Measurements from ENCODE around the gene AQR. TPM values are rescaled to one million over a fixed set of nuclear protein-coding genes. Genes with fewer than 3 reads are reported as not detected.
"Not testable (repeated sequence)": the region's sequence is repeated elsewhere in the genome, so short reads cannot be mapped to it uniquely, and the experiment has no call there.

The AQR gene
- total and polyA plus RNA-seq, 4 experiments from 2014 or later, result 12.9 to 47.6 (median 29.4) TPM

DNA sequence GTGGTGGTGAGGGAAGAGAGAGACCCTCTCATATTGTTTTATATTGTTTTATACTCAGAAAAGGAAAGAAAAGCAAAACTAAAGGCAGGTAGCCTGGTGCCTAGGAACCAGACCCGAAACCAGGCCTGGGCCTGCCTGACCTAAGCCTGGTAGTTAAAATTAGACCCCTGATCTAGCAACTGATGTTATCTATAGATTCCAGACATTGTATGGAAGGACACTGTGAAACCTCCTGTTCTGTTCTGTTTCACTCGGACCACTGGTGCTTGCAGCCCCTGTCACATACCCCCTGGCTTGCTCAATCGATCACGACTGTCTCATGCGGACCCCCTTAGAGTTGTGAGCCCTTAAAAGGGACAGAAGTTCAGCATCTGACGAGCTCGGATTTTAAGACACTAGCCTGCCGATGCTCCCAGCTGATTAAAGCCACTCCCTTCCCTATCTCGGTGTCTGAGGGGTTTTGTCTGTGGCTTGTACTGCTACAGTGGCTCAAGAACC, 156.6 kb downstream of the AQR start:
- intact Hi-C loops (cut with micrococcal nuclease); H3K27ac Mint-ChIP-seq; H3K4me1 ChIP-seq (ENCODE audit: insufficient read depth, low read length); CTCF ChIA-PET (ENCODE audit: partially characterized antibody); H3K27me3 ChIP-seq (ENCODE audit: insufficient read depth, low read length); POLR2A ChIA-PET (ENCODE audit: partially characterized antibody); H3K9me3 Mint-ChIP-seq; H3K9me3 ChIP-seq (ENCODE audit: control insufficient read depth in 1 of 2, low read length in 2 of 2); H3K36me3 ChIP-seq (ENCODE audit: insufficient read depth, low read length); H3K4me1 Mint-ChIP-seq; H3K4me3 ChIP-seq (ENCODE audit: low read length in 2 of 2); H3K27ac ChIP-seq (ENCODE audit: low read depth, low read length); H3K4me3 Mint-ChIP-seq; H3K36me3 Mint-ChIP-seq; DNase-seq: not testable (repeated sequence)
- peaks cover 19% of the 10 kb centered on the region in 2 donors for H3K27me3 Mint-ChIP-seq

DNA sequence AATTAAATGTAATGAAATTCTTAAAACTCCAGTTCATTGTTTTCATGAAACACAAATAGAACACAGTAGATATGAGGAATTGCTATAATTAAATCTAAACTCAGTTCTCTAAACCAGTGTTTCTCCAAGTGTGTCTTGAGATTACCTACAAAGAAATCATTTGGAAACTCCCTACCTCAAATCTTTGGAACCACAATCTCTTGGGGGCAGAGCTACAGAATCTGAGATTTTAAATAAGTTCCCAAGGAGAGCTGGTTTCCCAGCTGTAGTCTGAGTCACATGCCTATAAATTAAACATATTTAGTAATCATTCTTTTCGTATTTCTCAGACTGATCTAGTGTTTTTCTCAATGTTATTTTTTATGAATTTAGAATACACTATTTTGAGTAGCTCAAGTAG, 157.2 kb downstream of the AQR start:
- Mint-ChIP-seq H3K9me3 (peaks cover 0 to 6% (median under 1%) of the 10 kb centered on the region in 8 donors), H3K4me3 (no peak overlapping the region), H3K4me1 (no peaks in the 10 kb centered on the region), H3K36me3 (no peaks in the 10 kb centered on the region), H3K27ac (no peak overlapping the region), H3K27me3 (peaks cover 19% of the 10 kb centered on the region in 2 donors)
- Histone ChIP-seq H3K27me3 (ENCODE audit: insufficient read depth, low read length) (no peaks in the 10 kb centered on the region), H3K4me3 (ENCODE audit: low read length in 2 of 2) (no peak overlapping the region), H3K27ac (ENCODE audit: low read depth, low read length) (no peak overlapping the region), H3K4me1 (ENCODE audit: insufficient read depth, low read length) (no peaks in the 10 kb centered on the region), H3K36me3 (ENCODE audit: insufficient read depth, low read length) (no peaks in the 10 kb centered on the region), H3K9me3 (ENCODE audit: control insufficient read depth in 1 of 2, low read length in 2 of 2) (no peaks in the 10 kb centered on the region)
- DNase-seq, result no peak
- ChIA-PET POLR2A (ENCODE audit: partially characterized antibody) (no interaction called here), CTCF (ENCODE audit: partially characterized antibody) (no interaction called here)
- intact Hi-C loops (cut with micrococcal nuclease), result no loop called here

DNA sequence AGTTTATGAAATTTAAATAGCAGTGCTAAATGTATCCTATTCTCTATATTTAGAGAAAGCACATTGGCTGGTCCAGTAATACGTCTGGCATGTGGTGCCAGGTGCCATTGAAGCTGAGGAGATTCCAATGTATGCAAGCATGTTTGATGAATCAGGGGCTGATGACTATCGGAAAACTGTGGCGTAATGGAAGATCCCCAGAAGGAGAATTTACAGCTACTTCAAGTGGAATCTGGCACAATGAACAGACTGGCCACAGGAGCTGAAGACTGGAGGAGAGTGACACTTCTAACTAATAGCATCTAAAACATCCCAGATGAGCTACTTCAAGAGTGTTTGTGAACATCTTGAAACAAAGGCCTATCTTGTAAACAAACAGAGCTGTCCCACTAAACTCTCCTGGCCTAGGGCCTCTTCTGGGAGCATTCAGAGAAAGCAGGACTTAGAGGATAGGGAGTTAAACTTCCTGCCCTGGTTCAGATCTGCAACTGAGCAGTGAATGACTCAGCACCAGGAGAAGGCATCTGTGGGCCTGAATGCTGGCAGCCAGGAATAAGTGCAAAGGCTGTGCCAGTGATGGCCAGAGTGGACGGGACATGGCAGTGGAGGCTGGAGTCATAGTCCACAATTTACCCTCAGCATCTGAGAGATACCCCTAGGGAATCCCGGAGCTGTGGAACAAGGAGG, 159.0 kb downstream of the AQR start:
- H3K36me3 Mint-ChIP-seq, result no peaks in the 10 kb centered on the region
- POLR2A ChIA-PET (ENCODE audit: partially characterized antibody), result no interaction called here

DNA sequence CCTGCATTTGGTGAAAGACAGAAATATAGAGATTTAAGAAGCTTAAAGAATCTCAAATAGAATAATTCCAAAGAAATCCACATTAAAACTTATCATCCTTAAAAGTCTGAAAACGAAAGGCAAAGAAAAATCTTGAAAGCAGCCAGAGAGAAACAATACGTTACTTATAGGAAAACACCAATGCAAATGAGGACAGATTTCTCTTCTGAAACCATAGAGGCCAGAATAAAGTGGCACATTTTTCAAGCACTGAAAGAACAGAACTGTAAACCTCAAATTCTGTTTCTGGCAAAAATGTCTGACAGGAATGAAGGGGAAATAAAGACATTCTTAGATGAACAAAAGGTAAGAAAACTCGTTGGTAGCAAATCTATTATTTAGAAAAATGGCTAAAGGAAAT, 160.4 kb downstream of the AQR start:
- DNase-seq, result no peak
- peaks cover 16 to 25% of the 10 kb centered on the region in 2 donors for H3K27me3 Mint-ChIP-seq
- CTCF ChIA-PET (ENCODE audit: partially characterized antibody), result no interaction called here

More for the DNA sequence above, 159.0 kb downstream of the AQR start:
- Mint-ChIP-seq H3K9me3 (peaks cover 0 to 12% (median 6%) of the 10 kb centered on the region in 8 donors), H3K4me3 (no peak overlapping the region), H3K4me1 (no peaks in the 10 kb centered on the region), H3K27me3 (peaks cover 17 to 19% of the 10 kb centered on the region in 2 donors), H3K27ac (no peak overlapping the region)
- Histone ChIP-seq H3K27me3 (ENCODE audit: insufficient read depth, low read length) (no peaks in the 10 kb centered on the region), H3K27ac (ENCODE audit: low read depth, low read length) (no peak overlapping the region), H3K4me1 (ENCODE audit: insufficient read depth, low read length) (no peaks in the 10 kb centered on the region), H3K36me3 (ENCODE audit: insufficient read depth, low read length) (no peaks in the 10 kb centered on the region), H3K9me3 (ENCODE audit: control insufficient read depth in 1 of 2, low read length in 2 of 2) (no peaks in the 10 kb centered on the region), H3K4me3 (ENCODE audit: low read length in 2 of 2) (no peak overlapping the region)
- CTCF ChIA-PET (ENCODE audit: partially characterized antibody), result interaction anchor here (0.6 kb wide), 1 partner anchor 467 kb away, joined by 3 read pairs; the partner anchor contains the start of gene NUTM1
- intact Hi-C loops (cut with micrococcal nuclease), result no loop called here
- DNase-seq, result no peak

DNA sequence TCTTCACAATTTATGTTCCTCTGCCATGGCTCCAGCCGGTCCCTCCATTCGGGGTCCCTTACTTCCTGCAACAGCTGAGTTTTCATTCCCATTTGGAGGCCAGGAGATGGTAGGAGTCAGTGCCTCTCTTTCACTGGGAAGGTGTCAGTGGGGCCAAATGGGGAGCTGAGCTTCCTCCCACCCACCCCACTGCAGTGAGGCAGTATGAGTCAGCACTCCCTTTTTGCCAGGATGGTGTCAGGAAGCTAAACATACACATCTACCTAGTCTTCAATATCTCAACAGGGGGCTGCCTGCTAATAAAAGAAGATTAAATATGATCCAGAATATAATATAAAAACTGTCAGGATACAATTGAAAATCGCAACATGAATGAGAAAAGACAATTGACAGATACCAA, 161.5 kb downstream of the AQR start:
- no peak overlapping the region for H3K4me3 Mint-ChIP-seq
- ChIA-PET POLR2A (ENCODE audit: partially characterized antibody) (no interaction called here), CTCF (ENCODE audit: partially characterized antibody) (no interaction called here)
- H3K36me3 Mint-ChIP-seq, result no peaks in the 10 kb centered on the region
- Histone ChIP-seq H3K27ac (ENCODE audit: low read depth, low read length) (no peak overlapping the region), H3K27me3 (ENCODE audit: insufficient read depth, low read length) (no peaks in the 10 kb centered on the region), H3K36me3 (ENCODE audit: insufficient read depth, low read length) (no peaks in the 10 kb centered on the region), H3K9me3 (ENCODE audit: control insufficient read depth in 1 of 2, low read length in 2 of 2) (no peaks in the 10 kb centered on the region), H3K4me3 (ENCODE audit: low read length in 2 of 2) (no peak overlapping the region), H3K4me1 (ENCODE audit: insufficient read depth, low read length) (no peaks in the 10 kb centered on the region)
- no peak overlapping the region for H3K27ac Mint-ChIP-seq
- DNase-seq, result no peak
- intact Hi-C loops (cut with micrococcal nuclease), result no loop called here
- peaks cover 0 to 12% (median 6%) of the 10 kb centered on the region in 8 donors for H3K9me3 Mint-ChIP-seq
- no peaks in the 10 kb centered on the region for H3K4me1 Mint-ChIP-seq
- peaks cover 14 to 25% of the 10 kb centered on the region in 2 donors for H3K27me3 Mint-ChIP-seq

More for the DNA sequence above, 160.4 kb downstream of the AQR start:
- Mint-ChIP-seq H3K4me1 (no peaks in the 10 kb centered on the region), H3K9me3 (peaks cover 0 to 12% (median 6%) of the 10 kb centered on the region in 8 donors), H3K4me3 (no peak overlapping the region), H3K27ac (no peak overlapping the region), H3K36me3 (no peaks in the 10 kb centered on the region)
- Histone ChIP-seq H3K9me3 (ENCODE audit: control insufficient read depth in 1 of 2, low read length in 2 of 2) (no peaks in the 10 kb centered on the region), H3K36me3 (ENCODE audit: insufficient read depth, low read length) (no peaks in the 10 kb centered on the region), H3K4me3 (ENCODE audit: low read length in 2 of 2) (no peak overlapping the region), H3K27ac (ENCODE audit: low read depth, low read length) (no peak overlapping the region), H3K27me3 (ENCODE audit: insufficient read depth, low read length) (no peaks in the 10 kb centered on the region), H3K4me1 (ENCODE audit: insufficient read depth, low read length) (no peaks in the 10 kb centered on the region)
- intact Hi-C loops (cut with micrococcal nuclease), result no loop called here
- POLR2A ChIA-PET (ENCODE audit: partially characterized antibody), result no interaction called here

DNA sequence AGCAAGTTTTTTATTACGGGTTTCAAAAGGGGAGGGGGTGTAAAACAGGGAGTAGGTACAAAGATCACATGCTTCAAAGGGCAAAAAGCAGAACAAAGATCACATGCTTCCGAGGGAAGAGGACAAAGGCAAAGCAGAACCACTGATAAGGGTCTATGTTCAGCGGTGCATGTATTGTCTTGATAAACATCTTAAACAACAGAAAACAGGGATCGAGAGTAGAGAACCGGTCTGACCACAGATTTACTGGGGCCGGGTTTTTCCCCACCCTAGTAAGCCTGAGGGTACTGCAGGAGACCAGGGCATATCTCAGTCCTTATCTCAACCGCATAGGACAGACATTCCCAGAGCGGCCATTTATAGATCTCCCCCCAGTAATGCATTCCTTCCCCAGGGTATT, 162.3 kb downstream of the AQR start:
- intact Hi-C loops (cut with micrococcal nuclease); H3K27me3 ChIP-seq (ENCODE audit: insufficient read depth, low read length); H3K4me3 ChIP-seq (ENCODE audit: low read length in 2 of 2); H3K27ac ChIP-seq (ENCODE audit: low read depth, low read length); H3K9me3 ChIP-seq (ENCODE audit: control insufficient read depth in 1 of 2, low read length in 2 of 2); POLR2A ChIA-PET (ENCODE audit: partially characterized antibody); H3K4me1 Mint-ChIP-seq; H3K4me3 Mint-ChIP-seq; H3K27ac Mint-ChIP-seq; H3K36me3 ChIP-seq (ENCODE audit: insufficient read depth, low read length); CTCF ChIA-PET (ENCODE audit: partially characterized antibody); DNase-seq; H3K4me1 ChIP-seq (ENCODE audit: insufficient read depth, low read length); H3K36me3 Mint-ChIP-seq: not testable (repeated sequence)
- peaks cover 12 to 25% of the 10 kb centered on the region in 2 donors for H3K27me3 Mint-ChIP-seq
- H3K9me3 Mint-ChIP-seq, result peaks cover 0 to 12% (median 6%) of the 10 kb centered on the region in 8 donors

DNA sequence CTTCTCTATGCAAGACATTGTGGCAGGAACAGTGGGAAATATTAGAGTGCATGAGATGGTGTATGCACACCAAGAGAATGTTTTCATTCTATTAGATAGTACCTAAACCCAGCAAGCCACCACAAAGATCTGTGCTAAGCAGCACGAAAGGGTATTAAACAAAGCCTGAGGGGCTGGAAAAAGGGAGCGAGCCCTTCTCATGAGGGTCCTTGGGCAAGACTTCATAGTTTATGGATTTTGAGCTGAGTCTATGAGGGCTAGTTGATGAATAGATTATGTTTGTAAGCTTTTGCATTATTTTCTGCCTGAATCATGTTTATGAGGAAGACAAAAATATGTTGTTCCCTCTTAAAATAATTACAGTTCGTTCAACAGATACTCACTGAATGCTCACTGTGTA, 164.8 kb downstream of the AQR start:
- H3K9me3 Mint-ChIP-seq, result peaks cover 0 to 12% (median 6%) of the 10 kb centered on the region in 8 donors
- H3K27ac Mint-ChIP-seq, result no peak overlapping the region
- Histone ChIP-seq H3K36me3 (ENCODE audit: insufficient read depth, low read length) (no peaks in the 10 kb centered on the region), H3K4me1 (ENCODE audit: insufficient read depth, low read length) (no peaks in the 10 kb centered on the region), H3K4me3 (ENCODE audit: low read length in 2 of 2) (no peak overlapping the region), H3K9me3 (ENCODE audit: control insufficient read depth in 1 of 2, low read length in 2 of 2) (no peaks in the 10 kb centered on the region), H3K27ac (ENCODE audit: low read depth, low read length) (no peak overlapping the region), H3K27me3 (ENCODE audit: insufficient read depth, low read length) (no peaks in the 10 kb centered on the region)
- no peaks in the 10 kb centered on the region for H3K4me1 Mint-ChIP-seq
- intact Hi-C loops (cut with micrococcal nuclease), result no loop called here
- H3K4me3 Mint-ChIP-seq, result no peak overlapping the region
- POLR2A ChIA-PET (ENCODE audit: partially characterized antibody), result no interaction called here
- CTCF ChIA-PET (ENCODE audit: partially characterized antibody), result no interaction called here
- no peaks in the 10 kb centered on the region for H3K36me3 Mint-ChIP-seq
- peaks cover 8 to 22% of the 10 kb centered on the region in 2 donors for H3K27me3 Mint-ChIP-seq
- DNase-seq, result no peak

Measured in CD4-positive, alpha-beta memory T cell (primary cell).